Non-pigmented ciliary epithelial cell (primary cell): ENCODE data around the gene ZDHHC14.
"Not testable (repeated sequence)": the region's sequence is repeated elsewhere in the genome, so short reads cannot be mapped to it uniquely, and the experiment has no call there.

Experiments
- DNase-seq: peaks from one replicate; pipeline ENCODE4 v3.0.0-alpha.2; 2010; ENCODE audit warnings: low read depth

Gene ZDHHC14

DNA sequence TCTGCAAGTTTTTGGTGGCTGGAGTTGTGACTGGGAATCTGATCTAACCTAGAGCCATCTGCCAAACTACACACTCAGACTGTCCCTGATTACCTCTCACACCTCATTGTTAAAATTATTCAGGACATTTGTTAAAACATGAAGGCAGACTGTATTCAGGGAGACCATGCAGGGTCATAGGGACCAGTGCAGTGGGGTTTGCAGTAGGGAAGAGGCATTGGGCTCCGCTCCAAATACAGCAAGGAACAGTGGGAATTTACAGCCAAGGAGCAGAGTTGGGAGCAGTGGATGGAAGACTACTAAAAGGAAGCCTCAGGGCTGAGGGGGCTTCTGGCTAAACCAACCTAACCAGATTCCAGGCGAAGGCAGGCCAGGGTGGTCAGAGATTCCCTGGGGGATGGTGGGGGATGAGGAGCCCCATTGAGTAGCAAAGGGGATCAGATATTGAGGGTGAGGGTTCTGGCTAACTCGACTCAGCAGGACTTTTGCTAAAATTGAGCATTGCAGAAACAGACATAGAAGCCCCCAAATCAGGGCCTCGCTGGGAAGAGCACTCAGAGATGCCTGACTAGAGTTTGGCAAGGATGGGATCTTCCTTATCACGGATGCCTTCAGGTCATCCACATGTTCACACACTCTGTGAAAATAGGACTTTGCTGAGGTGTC is 172.0 kb downstream of the ZDHHC14 start:
- DNase-seq: no peak

- no peak for DNase-seq
Measured at GRCh38 chr6:157554747-157555146, 173.8 kb downstream of the ZDHHC14 start.

DNA sequence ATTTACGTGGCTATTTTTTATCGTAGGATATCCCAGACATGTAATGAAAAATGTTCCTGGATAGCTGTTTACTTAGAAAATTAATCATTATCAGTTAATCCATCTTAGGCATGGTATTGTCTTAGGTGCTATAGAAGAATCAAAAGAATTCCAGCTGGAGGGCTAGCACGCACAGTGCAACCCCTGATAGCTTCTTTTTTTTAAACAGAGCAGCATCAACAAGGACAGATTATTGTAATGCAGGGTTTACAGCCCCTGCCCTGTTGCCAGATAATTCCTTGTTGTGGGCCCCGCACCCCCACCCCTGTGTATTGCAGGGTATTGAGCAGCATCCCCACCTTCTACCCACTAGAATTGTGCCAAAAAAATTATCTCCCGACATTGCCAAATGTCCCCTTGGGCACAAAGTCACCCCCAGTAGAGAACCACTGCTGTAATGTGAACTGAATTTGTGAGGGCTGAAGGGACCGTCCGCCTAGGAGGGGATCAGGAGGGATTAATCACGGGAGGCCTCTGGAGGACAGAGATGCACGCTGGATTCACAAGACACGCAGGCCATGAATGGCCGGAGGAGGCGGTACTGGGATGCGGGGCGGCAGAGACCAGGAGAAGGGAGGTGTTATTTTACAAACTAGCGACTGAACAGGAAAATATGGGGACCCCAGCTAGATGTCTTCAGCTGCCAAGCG is 174.6 kb downstream of the ZDHHC14 start:
- no peak for DNase-seq

- no peak for DNase-seq
Measured at GRCh38 chr6:157556144-157556645, 175.2 kb downstream of the ZDHHC14 start.

DNA sequence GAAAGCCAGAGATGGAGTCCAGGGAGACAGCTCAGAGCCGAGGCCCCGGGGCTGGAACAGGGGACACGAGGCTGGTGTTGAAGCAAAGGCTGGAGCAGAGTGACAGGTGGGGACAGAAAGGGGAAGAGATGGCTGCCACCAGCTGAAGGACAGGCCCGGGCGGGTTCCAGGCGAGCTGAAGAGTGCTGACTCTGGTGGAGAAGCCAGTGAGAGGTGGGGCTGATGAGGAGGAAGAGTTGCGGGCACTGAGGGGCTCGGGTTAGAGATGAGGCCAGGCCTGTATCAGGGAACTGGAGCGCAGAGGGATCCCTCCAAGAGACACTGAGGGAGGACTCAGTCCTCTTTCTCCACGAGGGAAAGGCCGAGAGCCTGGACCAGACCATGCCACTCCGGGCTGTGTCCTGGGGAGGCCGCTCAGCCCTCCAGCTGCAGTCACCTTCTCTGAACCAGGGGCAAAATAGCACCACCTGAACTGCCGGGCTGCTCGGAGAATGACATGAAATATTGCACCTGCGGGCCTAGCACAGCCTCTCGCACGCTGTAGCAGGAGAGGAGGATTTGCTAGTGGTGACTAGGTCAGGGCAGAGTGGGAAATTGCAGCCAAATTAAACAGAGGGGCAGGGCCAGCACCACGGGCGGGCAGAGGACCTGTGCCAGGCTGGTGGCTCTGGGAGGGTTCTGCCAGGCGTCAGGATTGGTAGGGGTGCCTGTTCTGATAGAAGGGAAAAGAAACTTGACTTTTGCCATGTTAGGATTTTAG is 175.9 kb downstream of the ZDHHC14 start:
- no peak for DNase-seq

DNA sequence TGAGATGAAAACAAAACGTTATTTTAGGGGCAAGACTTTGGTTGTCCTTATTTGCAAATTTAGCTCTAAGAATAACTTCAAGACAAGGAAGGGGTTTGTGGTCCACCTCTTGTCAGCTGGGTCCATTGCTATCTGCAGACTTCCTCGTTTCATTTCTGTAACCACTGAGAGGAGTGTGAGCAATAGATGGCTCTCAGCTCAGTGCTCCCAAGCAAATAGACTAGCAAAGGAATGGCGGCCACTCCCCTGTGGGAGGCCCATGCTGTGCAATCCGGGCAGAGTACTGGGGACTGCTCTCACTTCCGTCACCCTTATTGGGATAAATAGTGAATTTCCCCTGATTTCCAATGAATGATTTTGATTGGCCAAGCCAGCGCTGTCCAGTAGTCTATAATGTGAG is 176.6 kb downstream of the ZDHHC14 start:
- DNase-seq: no peak

DNA sequence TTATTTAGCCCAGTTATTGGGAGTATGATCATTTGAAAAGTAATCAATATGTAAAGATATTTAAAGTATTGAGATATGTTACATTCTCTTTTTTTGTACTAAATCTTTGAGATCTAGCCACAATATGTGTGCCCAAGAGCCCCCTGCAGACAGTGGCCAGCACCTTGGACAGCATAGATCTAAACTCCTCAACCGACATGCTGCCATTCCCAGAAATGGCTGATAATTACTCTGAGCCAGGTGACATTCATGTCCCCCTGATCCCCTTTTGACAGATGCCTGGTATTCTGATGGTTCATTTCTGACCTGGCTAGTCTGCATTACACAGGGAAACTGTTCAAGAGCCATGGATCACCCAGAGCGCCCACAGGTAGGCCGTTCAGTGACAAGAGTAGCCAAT is 177.1 kb downstream of the ZDHHC14 start:
- no peak for DNase-seq

DNA sequence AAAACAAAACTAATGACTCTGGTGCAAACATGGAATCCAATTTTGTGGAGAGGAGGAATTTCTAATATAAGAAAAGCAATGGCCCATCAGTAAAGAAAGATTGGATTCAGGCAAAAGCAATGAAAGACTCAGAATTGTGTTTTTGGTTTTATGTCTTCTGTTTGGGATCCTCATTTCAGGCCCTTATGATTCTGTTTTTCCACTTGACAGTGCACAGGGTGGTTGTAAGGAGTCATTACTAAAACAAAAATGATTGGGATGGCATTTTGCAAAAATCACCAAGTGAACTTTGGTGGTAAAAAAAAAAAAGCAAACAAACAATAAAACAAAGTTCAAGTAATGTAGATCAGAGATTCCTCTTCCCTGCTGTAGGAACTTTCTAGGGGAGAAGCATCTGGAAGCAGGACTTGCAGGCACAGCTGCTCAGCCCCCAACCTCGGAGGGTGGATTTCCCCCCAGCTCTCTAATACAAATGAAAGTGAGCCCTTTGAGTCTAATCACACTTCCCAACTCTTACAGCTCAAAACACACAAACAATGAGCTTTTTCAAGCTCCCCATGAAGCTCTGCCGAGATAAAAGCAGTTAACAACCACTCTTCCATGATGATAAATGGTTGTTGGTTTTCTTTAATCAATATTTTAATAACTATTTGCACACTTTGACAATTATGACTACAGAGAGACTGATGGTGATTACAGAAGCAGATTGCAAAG is 177.7 kb downstream of the ZDHHC14 start:
- DNase-seq: no peak

DNA sequence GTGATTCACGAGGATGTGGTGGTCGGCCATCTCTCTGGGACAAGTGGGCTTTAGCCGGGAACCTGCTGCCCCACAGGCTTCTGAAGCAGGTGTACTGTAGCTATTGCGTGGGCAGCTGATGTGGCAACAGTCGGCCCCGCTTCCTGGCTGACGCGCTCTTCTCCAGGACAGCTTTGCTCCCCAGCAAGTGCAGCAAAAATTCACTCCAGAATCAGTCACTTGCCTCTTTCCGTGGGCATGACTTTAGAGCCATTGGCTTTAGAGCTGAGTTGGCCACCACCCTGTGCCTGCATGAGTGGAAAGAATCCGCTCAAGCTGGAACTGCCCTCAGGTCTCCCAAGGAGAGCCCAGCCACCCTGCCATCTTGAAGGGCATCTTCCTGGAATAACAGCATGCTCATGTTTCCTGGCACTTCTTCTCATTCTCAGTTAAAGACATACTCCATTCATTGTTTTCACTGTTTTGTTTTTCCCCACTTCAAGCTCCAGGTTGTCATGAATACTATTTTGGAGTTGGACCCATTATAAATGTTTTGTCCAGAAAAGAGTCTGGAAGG is 178.3 kb downstream of the ZDHHC14 start:
- no peak for DNase-seq

DNA sequence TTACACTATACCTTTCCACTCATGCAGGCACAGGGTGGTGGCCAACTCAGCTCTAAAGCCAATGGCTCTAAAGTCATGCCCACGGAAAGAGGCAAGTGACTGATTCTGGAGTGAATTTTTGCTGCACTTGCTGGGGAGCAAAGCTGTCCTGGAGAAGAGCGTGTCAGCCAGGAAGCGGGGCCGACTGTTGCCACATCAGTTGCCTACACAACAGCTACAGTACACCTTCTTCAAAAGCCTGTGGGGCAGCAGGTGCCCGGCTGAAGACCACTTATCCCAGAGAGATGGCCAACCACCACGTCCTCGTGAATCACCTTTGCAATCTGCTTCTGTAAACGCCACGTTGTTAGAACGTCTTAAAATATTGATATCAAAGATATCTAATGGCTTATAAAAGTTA is 179.1 kb downstream of the ZDHHC14 start:
- not testable (repeated sequence) for DNase-seq

GRCh38 chr6:157560691-157561413 is 179.9 kb downstream of the ZDHHC14 start:
- no peak for DNase-seq

GRCh38 chr6:157561414-157561790 is 180.4 kb downstream of the ZDHHC14 start:
- no peak for DNase-seq

DNA sequence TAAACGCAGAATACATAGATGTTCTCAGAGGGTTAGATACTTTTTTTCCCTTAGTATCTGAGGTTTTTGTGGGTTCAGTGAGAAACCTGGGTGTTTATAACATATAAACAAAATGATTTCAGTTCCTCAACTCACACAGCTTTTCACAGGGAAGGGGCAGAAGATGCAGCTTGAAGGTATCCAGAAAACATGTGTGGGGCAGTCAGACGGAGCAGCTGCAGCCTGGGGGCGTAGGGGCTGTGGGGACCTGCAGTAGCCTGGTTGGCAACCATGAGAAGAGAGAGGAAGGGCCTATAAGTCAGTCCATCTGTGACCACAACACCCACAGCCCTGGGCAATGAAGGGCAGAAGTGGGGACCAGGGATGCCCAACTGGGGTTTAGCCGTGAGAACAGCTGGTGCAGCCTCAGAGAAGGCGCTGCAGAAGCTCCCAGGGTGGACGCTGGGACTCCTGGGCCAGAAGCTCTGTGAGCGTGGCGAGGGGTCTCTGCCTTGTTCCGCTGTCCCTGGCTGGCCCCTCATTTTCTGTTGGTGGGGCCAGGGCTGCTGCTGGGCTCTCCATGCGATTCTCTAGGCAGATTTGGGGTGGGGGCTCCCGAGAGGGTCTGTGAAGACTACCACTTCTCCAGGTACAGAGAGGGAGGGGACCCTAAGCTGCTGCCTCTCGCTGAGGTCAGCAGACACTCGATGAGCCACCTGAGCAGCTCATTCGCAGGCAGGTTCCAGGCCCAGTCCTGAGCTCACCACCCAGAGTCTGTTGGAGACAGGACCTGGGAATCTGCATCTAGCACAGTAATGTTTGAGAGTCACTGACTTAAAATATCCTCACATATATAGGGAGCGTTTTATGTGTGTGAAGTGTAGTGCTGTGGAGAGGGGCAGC is 181.2 kb downstream of the ZDHHC14 start:
- no peak for DNase-seq

DNA sequence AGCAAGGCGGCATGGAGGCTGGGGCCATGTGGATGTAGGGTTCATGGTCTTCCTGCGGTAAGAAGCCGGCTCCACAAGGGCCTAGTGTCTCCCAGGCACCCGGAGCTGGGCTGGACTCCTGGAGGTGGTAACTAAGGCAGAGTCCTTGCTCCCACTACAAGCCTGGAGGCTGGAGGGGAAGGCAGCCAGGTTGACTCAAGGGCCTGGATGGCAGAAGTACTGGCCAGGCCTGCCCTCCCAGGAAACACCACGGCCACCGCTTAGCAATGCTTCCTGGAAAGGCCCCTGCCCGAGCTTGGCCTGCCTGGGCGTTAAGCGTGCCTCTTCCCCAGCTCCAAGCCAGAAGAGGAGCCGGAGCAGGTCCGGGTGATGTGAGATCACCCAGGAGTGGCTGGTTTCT is 182.0 kb downstream of the ZDHHC14 start:
- no peak for DNase-seq

- no peak for DNase-seq
Measured at GRCh38 chr6:157563611-157564284, 182.8 kb downstream of the ZDHHC14 start.

DNA sequence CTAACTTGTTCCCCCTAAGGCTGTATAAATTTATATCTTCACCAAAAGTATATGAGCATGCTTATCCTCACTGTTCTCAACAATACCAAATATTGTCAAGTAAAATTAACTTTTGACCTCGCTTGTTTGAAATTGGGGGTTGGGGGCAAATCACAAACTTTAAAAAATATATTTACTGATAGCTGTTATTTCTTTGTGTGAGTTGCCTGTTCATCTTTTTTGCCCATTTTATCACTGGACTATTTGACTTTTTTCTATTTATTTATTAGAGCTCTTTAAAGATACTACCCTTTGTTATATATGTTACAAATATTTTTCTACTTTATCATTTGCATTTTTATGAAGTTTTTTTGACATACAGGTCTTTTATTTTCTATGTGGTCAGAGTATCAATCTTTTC is 187.7 kb downstream of the ZDHHC14 start:
- DNase-seq: no peak

- DNase-seq: no peak
Measured at GRCh38 chr6:157569543-157569942, 188.6 kb downstream of the ZDHHC14 start.

- no peak for DNase-seq
Measured at GRCh38 chr6:157570104-157570503, 189.1 kb downstream of the ZDHHC14 start.

DNA sequence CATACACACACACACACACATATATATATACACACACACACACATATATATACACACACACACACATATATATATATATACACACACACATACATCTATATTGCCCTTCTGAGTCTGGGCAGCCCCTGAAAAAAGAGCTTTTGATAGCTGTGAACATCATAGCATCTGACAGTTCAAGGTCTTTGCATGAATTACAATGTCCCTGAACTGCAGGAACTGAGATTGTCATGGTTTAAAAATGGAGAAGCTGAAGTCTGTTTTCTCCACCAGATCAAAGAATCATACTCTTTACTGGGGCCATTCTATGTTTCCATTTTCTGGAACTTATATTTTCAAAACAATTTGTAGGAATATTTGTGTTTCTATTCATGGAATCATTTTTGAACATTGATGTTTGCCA is 189.8 kb downstream of the ZDHHC14 start:
- DNase-seq: no peak

GRCh38 chr6:157571269-157571668 is 190.3 kb downstream of the ZDHHC14 start:
- no peak for DNase-seq
